Medulla oblongata (tissue), 1 donor: ENCODE measurements around the gene ROR1.
"Not testable (repeated sequence)": the region's sequence is repeated elsewhere in the genome, so short reads cannot be mapped to it uniquely, and the experiment has no call there.

Source experiments
- DNase-seq: peaks from one replicate; pipeline ENCODE4 v3.0.0-alpha.2; 2015; ENCODE audit errors: extremely low spot score

ROR1 gene

DNA sequence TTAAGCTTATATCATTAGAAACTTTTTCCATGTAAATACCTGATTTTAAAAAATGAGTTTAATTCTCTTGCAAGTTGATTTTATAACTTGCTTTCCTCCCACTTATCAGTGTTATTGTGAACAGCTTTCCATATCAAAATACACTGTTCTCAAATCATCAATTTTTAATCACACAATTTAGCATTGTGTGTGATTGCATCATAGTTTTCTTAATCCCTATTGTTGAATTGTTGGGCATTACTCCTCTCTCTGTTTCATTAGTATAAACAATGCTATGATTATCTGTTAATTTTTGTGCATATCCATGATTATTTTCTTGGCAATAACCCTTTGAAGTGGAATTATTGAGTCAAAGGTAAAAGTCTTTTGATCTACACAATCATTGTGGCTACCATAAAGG is 48.7 kb downstream of the ROR1 start:
- DNase-seq, result no peak

DNA sequence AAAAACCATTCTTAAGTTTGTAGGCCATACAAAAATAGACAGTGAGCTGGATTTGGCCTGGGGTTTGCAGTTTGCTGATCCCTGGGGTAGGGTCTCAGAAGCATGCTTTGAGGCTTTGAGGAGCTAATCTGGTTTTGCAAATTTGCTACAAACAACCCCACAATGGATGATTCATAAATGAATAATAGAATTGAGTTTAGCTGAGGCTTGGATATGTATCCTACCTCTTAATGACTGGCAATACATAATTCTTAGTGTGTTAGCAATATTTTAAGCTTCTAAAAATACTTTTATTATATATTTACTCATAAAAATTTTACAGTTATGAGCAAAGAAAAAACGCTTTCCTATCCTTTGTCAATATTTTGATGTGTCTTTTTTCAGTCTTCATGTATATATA is 50.6 kb downstream of the ROR1 start:
- DNase-seq, result no peak

- DNase-seq, result no peak
Measured at GRCh38 chr1:63825111-63825510, 51.3 kb downstream of the ROR1 start.

DNA sequence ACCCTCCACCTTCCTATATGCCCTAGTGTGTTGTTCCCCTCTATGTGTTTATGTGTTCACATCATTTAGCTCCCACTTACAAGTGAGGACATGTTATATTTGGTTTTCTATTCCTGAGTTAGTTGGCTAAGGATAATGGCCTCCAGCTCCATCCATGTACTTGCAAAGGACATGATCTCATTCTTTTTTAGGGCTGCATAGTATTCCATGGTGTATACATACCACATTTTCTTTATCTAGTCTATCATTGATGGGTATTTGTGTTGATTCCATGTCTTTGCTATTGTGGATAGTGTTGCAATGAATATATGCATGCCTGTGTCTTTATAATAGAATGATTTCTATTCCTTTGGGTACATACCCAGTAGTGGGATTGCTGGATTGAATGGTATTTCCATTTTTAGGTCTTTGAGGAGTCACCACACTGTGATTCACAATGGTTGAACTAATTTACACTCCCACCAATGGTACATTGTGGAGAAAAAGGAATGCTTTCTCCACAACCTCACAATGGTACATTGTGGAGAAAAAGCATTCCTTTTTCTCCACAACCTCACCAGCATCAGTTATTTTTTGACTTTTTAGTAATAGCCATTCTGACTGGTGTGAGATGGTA is 52.5 kb downstream of the ROR1 start:
- not testable (repeated sequence) for DNase-seq

- no peak for DNase-seq
Measured at GRCh38 chr1:63827411-63828321, 53.8 kb downstream of the ROR1 start.

GRCh38 chr1:63828322-63829044 is 54.7 kb downstream of the ROR1 start:
- DNase-seq, result no peak

- DNase-seq, result peak; percentile 40
Measured at GRCh38 chr1:63829349-63830327, 55.8 kb downstream of the ROR1 start.

GRCh38 chr1:63831409-63831808 is 57.6 kb downstream of the ROR1 start:
- no peak for DNase-seq

- DNase-seq, result no peak
Measured at GRCh38 chr1:63833363-63834119, 59.7 kb downstream of the ROR1 start.

GRCh38 chr1:63835128-63835527 is 61.3 kb downstream of the ROR1 start:
- DNase-seq, result no peak

DNA sequence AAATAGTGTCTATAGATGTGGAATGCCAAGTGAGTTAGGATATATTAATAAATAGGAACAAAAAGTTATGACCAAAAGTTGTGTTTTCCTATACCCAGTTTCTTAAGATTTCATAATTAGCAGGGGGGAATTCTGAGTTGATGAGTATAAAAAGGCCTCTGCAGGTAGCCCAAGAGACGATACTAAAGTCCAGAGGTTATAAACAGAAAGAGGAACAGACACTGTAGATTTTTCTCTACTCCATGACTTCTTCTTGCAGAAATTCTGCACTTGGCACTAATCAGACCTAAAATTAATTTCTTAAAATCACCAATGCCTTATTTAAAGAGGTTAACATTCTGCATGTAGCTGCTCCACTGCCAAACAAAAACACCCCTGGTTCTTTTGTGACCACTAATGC is 62.6 kb downstream of the ROR1 start:
- no peak for DNase-seq

- DNase-seq, result no peak
Measured at GRCh38 chr1:63836830-63837229, 63.0 kb downstream of the ROR1 start.

- no peak for DNase-seq
Measured at GRCh38 chr1:63843010-63843409, 69.2 kb downstream of the ROR1 start.

DNA sequence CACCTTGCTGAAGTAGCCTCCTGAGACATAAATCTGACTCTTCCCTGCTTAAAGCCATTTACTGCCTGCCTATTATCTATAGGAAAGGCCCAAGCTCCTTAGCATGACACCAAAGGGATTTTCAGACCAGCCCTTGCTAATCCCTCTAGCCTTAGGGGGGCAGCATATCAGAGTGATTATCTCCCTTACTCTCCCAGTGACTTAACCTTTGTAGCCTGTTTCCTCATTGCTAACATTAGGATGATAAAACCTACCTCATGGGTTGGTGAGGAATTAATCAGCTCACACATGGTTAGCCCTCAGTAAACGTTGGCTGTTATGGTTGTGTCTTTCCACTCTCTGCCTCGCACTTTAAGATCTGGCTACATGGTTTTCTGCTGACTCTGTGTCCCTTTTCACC is 70.1 kb downstream of the ROR1 start:
- no peak for DNase-seq

DNA sequence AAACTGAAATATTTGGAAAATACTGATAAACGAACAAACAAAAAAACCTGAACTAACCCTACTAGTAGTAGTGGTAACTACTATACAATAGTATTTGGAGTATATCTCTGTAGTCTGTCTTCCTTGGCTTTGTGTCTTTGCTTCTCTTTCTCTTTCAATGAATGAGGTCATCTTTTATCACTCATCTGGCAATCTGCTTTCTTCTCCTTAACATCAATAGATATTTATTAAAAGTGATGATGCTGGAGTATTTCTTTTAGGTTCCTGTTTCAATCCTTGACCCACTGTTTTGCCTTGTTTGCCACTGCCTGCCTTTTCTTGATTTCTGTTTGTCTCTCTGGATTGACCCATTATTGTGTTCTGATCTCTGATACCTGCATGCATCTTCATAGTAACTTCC is 71.5 kb downstream of the ROR1 start:
- DNase-seq, result no peak

- DNase-seq, result peak; percentile 9
Measured at GRCh38 chr1:63847308-63847910, 73.6 kb downstream of the ROR1 start.

GRCh38 chr1:63848733-63849132 is 74.9 kb downstream of the ROR1 start:
- no peak for DNase-seq

GRCh38 chr1:63849149-63849548 is 75.3 kb downstream of the ROR1 start:
- DNase-seq, result no peak

DNA sequence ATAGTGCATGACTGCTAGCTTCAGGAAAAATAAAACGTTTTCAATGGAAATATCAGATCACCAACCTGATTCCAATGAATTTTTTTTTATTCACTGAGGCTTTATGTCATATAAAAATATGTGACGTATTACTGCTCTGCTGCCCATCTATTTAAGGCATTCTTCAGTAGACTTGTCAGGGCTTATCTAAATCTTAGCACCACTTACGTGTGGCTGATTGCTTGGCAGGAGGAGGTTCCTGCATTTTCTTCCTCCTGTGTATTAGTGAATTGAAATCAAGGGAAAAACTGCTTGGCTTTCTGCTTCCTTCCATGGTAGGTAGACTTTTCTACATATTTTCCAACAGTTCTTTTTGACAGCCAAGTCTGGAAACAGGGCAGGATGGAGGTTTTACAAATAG is 80.3 kb downstream of the ROR1 start:
- no peak for DNase-seq

GRCh38 chr1:63855942-63856341 is 82.1 kb downstream of the ROR1 start:
- DNase-seq, result no peak
